Gastroesophageal sphincter (tissue), 3 donors: ENCODE data around the gene HSD11B2.

ENCODE experiments used
- CTCF ChIP-seq, 4 experiments: fragments of 200-600 bp in 2 of 4; fragments of 450-650 bp in 2 of 4; sonication (generic) in 1 of 4; IDR thresholded peaks; one replicate each; pipeline ENCODE4 v1.5.1; 2017 to 2019; ENCODE audit warnings: antibody characterized with exemption in 4 of 4, mild to moderate bottlenecking in 2 of 4, moderate library complexity in 2 of 4
- POLR2A ChIP-seq, 2 donors: fragments of 450-650 bp; IDR thresholded peaks; one replicate each; pipeline ENCODE4 v1.6.1; 2017; ENCODE audit warnings: antibody characterized with exemption in 2 of 2, mild to moderate bottlenecking in 2 of 2, moderate library complexity in 1 of 2
- POLR2AphosphoS5 ChIP-seq: sonication (generic); formaldehyde crosslinking; IDR thresholded peaks from one replicate; pipeline ENCODE4 v1.6.1; 2017; ENCODE audit warnings: antibody characterized with exemption

GRCh38 chr16:67443265-67443664 lies 12.3 kb downstream of the HSD11B2 start:
- TF ChIP-seq POLR2AphosphoS5 (peak; percentile 31), CTCF (IDR thresholded peaks at IDR 0.05) (no peak), POLR2A (IDR thresholded peaks at IDR 0.05) (no peak)
